Neural progenitor cell (in vitro differentiated cells): ENCODE results near the gene HOMER2.

Experiments used
- CTCF ChIP-seq: fragments of 200-600 bp; sonication (generic); IDR thresholded peaks from 2 replicates; pipeline ENCODE4 v1.5.1; 2017; ENCODE audit warnings: antibody characterized with exemption, mild to moderate bottlenecking
- EZH2 ChIP-seq: fragments of 200-600 bp; sonication (generic); IDR thresholded peaks from 2 replicates; pipeline ENCODE4 v1.6.1; 2017; ENCODE audit warnings: antibody characterized with exemption, mild to moderate bottlenecking, moderate library complexity
- EZH2phosphoT487 ChIP-seq: fragments of 200-600 bp; sonication (generic); IDR thresholded peaks from 2 replicates; pipeline ENCODE4 v1.6.1; 2017; ENCODE audit warnings: antibody characterized with exemption

- TF ChIP-seq EZH2phosphoT487 (no peak), EZH2 (no peak), CTCF (no peak)
These were observed 905 bp downstream of the HOMER2 start for GRCh38 chr15:82951472-82952157.
